ENCODE data around the gene FAM53A. TPM values are rescaled to one million over a fixed set of nuclear protein-coding genes. Genes with fewer than 3 reads are reported as not detected.

FAM53A gene
- total RNA-seq, 1 donor from 2014 or later = 5.2 TPM

DNA sequence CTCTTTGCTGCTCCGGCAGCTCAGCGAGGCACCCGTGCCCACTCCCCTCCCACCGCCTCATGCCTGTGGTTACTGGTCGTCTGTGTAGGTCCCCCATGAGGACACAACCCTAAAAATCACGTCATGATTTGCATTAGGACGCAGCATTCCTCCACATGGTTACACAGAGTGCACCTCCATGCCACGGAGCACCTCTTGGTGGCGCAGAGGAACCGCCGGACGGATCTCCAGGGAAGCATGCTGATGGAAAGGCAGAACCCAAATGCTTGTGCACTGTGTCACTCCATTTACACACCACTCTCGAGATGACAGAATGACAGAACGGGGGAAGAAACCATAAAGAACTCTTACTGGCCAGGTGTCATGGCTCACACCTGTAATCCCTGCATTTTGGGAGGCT lies 22.4 kb downstream of the FAM53A start:
- Histone ChIP-seq H3K27me3 (ENCODE audit: control insufficient read depth, insufficient read depth, low read length) (no peaks in the 10 kb centered on the region), H3K4me3 (ENCODE audit: low read depth, low read length) (no peak overlapping the region), H3K36me3 (ENCODE audit: control insufficient read depth, insufficient read depth, low read length) (no peaks in the 10 kb centered on the region)
- DNase-seq (ENCODE audit: low read depth) = no peak
- TF ChIP-seq, protein P1, sequence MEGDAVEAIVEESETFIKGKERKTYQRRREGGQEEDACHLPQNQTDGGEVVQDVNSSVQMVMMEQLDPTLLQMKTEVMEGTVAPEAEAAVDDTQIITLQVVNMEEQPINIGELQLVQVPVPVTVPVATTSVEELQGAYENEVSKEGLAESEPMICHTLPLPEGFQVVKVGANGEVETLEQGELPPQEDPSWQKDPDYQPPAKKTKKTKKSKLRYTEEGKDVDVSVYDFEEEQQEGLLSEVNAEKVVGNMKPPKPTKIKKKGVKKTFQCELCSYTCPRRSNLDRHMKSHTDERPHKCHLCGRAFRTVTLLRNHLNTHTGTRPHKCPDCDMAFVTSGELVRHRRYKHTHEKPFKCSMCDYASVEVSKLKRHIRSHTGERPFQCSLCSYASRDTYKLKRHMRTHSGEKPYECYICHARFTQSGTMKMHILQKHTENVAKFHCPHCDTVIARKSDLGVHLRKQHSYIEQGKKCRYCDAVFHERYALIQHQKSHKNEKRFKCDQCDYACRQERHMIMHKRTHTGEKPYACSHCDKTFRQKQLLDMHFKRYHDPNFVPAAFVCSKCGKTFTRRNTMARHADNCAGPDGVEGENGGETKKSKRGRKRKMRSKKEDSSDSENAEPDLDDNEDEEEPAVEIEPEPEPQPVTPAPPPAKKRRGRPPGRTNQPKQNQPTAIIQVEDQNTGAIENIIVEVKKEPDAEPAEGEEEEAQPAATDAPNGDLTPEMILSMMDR (IDR thresholded peaks at IDR 0.05; ENCODE audit: insufficient read depth, low read length, poor library complexity, severe bottlenecking) = no peak

DNA sequence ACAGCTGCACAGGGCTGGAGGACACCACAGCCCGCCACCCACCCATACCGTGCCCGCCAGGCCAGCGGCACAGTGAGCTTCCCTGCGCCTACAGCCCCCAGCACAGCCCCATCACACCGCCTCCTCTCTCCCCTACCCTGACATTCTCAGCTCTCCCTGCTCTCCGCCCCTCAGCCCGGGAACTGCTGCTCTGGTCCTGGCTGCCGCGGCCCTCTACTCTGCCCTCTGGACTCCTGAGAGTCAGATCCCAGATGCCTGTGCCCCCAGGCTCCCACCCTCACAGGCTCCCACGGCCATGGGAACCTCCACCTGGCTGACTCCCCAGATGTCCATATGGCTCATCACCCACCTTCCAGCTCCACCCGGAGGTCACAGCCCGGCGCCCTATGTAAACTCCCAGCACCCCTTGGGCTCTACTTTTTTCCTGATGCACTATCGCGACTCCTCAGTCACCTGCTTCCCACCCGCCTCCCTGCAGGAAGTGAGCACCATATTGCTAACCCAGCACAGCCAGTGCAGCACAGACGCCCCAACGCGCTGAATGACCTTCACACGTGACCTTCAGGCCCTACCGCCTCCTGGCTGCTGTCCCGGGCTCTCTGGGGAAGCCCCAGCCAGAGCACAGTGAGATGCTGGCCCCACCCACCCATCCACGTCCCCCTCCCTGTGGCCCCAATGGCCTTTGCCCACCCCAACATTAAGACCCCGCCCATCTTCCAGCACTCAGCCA lies 23.0 kb downstream of the FAM53A start:
- TF ChIP-seq, protein P1 (IDR thresholded peaks at IDR 0.05; ENCODE audit: insufficient read depth, low read length, poor library complexity, severe bottlenecking) = no peak
- no peak for DNase-seq (ENCODE audit: low read depth)
- Histone ChIP-seq H3K36me3 (ENCODE audit: control insufficient read depth, insufficient read depth, low read length) (no peaks in the 10 kb centered on the region), H3K4me3 (ENCODE audit: low read depth, low read length) (no peak overlapping the region), H3K27me3 (ENCODE audit: control insufficient read depth, insufficient read depth, low read length) (no peaks in the 10 kb centered on the region)

DNA sequence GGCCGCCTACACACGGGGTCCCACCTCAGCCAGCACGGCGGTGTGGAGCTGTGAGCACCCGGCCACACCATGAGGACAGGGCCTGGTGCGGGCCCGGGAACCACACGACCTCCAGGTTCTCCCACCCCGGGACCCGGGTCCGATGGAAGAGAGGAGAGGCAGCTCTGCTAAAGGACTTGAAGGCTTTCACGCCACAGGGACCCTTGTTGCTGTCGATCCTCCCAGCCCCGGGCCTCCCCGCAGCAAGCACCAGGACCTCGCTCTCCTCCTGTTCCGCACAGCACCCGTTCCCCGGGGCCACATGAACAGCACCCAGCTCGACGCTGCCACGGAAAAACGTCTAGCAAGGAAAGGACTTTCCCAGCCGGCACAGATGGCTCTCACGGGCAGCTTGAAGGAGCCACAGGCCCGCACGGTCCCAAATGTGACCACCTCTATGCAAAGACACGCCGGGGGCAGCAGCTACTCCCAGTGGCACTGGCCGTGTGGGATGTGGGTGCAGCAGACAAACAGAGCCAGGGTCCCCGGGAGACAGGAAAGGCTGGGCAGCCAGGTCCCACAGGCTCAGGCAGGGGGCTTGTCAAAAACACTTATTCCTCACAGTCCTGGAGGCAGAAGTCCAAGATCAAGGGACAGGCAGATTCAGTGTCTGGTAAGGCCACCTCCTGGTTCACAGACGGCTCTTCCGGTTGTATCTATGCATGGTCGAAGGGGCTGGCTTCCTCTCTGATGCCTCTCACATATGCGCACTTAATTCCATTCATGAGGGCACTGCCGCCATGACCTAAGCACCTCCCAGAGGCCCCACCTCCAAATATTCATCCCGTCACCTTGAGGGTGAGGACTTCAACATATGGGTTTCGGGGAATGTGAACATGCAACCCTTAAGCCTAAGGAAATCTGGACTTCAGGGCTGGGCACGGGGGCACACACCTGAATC lies 24.7 kb downstream of the FAM53A start:
- TF ChIP-seq, protein P1 (IDR thresholded peaks at IDR 0.05; ENCODE audit: insufficient read depth, low read length, poor library complexity, severe bottlenecking) = no peak
- DNase-seq (ENCODE audit: low read depth) = no peak
- Histone ChIP-seq H3K36me3 (ENCODE audit: control insufficient read depth, insufficient read depth, low read length) (no peaks in the 10 kb centered on the region), H3K27me3 (ENCODE audit: control insufficient read depth, insufficient read depth, low read length) (no peaks in the 10 kb centered on the region), H3K4me3 (ENCODE audit: low read depth, low read length) (no peak overlapping the region)

DNA sequence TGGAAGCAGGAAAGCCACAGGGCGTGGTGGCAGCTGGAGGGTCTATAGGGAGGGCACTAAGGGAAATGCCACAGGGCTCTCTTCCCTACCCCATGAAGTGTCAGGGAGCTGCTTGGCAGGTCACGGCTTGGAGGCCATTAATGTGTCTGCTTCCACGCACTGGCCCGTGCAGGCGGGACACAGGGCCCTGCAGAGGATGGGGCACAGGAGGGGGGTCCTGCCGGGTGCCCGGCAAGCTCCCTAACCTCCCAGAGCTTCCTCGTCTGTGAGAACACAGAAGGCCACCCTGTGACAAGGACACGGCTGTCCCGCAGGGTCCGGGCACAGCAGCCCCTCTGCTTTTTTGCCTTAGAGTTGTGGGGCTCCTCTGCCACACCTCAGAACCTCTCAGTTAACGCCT lies 25.5 kb downstream of the FAM53A start:
- Histone ChIP-seq H3K4me3 (ENCODE audit: low read depth, low read length) (no peak overlapping the region), H3K36me3 (ENCODE audit: control insufficient read depth, insufficient read depth, low read length) (no peaks in the 10 kb centered on the region), H3K27me3 (ENCODE audit: control insufficient read depth, insufficient read depth, low read length) (no peaks in the 10 kb centered on the region)
- TF ChIP-seq, protein P1 (IDR thresholded peaks at IDR 0.05; ENCODE audit: insufficient read depth, low read length, poor library complexity, severe bottlenecking) = no peak
- no peak for DNase-seq (ENCODE audit: low read depth)

DNA sequence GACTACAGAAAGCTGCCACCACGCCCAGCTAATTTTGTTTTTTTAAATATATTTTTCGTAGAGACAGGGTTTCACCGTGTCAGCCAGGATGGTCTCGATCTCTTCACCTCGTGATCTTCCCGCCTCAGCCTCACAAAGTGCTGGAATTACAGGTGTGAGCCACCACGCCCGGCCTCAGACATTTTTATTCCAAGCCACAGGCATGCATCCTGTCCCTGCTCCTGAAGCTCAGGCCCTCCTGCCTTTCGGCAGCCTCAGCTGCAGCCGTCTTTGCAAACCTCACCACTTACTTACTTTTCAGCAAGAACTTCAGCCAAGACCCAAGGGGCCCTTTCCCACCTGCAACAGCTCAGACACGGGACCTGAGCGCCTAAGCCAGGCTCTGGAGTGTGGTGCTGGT lies 26.0 kb downstream of the FAM53A start:
- Histone ChIP-seq H3K27me3 (ENCODE audit: control insufficient read depth, insufficient read depth, low read length) (no peaks in the 10 kb centered on the region), H3K4me3 (ENCODE audit: low read depth, low read length) (no peak overlapping the region), H3K36me3 (ENCODE audit: control insufficient read depth, insufficient read depth, low read length) (no peaks in the 10 kb centered on the region)
- DNase-seq (ENCODE audit: low read depth) = no peak
- TF ChIP-seq, protein P1 (IDR thresholded peaks at IDR 0.05; ENCODE audit: insufficient read depth, low read length, poor library complexity, severe bottlenecking) = no peak

Measured in kidney epithelial cell (primary cell).